ENCODE measurements around the gene NRXN3. TPM values are rescaled to one million over a fixed set of nuclear protein-coding genes. Genes with fewer than 3 reads are reported as not detected.

NRXN3 gene
- total and polyA plus RNA-seq, 2 experiments from 2014 or later, result 1.0 to 1.8 TPM

- TF ChIP-seq, protein P1, sequence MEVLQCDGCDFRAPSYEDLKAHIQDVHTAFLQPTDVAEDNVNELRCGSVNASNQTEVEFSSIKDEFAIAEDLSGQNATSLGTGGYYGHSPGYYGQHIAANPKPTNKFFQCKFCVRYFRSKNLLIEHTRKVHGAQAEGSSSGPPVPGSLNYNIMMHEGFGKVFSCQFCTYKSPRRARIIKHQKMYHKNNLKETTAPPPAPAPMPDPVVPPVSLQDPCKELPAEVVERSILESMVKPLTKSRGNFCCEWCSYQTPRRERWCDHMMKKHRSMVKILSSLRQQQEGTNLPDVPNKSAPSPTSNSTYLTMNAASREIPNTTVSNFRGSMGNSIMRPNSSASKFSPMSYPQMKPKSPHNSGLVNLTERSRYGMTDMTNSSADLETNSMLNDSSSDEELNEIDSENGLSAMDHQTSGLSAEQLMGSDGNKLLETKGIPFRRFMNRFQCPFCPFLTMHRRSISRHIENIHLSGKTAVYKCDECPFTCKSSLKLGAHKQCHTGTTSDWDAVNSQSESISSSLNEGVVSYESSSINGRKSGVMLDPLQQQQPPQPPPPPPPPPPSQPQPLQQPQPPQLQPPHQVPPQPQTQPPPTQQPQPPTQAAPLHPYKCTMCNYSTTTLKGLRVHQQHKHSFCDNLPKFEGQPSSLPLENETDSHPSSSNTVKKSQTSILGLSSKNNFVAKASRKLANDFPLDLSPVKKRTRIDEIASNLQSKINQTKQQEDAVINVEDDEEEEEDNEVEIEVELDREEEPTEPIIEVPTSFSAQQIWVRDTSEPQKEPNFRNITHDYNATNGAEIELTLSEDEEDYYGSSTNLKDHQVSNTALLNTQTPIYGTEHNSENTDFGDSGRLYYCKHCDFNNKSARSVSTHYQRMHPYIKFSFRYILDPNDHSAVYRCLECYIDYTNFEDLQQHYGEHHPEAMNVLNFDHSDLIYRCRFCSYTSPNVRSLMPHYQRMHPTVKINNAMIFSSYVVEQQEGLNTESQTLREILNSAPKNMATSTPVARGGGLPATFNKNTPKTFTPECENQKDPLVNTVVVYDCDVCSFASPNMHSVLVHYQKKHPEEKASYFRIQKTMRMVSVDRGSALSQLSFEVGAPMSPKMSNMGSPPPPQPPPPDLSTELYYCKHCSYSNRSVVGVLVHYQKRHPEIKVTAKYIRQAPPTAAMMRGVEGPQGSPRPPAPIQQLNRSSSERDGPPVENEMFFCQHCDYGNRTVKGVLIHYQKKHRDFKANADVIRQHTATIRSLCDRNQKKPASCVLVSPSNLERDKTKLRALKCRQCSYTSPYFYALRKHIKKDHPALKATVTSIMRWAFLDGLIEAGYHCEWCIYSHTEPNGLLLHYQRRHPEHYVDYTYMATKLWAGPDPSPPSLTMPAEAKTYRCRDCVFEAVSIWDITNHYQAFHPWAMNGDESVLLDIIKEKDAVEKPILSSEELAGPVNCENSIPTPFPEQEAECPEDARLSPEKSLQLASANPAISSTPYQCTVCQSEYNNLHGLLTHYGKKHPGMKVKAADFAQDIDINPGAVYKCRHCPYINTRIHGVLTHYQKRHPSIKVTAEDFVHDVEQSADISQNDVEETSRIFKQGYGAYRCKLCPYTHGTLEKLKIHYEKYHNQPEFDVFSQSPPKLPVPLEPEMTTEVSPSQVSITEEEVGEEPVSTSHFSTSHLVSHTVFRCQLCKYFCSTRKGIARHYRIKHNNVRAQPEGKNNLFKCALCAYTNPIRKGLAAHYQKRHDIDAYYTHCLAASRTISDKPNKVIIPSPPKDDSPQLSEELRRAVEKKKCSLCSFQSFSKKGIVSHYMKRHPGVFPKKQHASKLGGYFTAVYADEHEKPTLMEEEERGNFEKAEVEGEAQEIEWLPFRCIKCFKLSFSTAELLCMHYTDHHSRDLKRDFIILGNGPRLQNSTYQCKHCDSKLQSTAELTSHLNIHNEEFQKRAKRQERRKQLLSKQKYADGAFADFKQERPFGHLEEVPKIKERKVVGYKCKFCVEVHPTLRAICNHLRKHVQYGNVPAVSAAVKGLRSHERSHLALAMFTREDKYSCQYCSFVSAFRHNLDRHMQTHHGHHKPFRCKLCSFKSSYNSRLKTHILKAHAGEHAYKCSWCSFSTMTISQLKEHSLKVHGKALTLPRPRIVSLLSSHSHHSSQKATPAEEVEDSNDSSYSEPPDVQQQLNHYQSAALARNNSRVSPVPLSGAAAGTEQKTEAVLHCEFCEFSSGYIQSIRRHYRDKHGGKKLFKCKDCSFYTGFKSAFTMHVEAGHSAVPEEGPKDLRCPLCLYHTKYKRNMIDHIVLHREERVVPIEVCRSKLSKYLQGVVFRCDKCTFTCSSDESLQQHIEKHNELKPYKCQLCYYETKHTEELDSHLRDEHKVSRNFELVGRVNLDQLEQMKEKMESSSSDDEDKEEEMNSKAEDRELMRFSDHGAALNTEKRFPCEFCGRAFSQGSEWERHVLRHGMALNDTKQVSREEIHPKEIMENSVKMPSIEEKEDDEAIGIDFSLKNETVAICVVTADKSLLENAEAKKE (CRISPR knock-in tag; IDR thresholded peaks at IDR 0.05), result no peak
Observed at GRCh38 chr14:78983126-78983525, 813.0 kb downstream of the NRXN3 start (continued).

DNA sequence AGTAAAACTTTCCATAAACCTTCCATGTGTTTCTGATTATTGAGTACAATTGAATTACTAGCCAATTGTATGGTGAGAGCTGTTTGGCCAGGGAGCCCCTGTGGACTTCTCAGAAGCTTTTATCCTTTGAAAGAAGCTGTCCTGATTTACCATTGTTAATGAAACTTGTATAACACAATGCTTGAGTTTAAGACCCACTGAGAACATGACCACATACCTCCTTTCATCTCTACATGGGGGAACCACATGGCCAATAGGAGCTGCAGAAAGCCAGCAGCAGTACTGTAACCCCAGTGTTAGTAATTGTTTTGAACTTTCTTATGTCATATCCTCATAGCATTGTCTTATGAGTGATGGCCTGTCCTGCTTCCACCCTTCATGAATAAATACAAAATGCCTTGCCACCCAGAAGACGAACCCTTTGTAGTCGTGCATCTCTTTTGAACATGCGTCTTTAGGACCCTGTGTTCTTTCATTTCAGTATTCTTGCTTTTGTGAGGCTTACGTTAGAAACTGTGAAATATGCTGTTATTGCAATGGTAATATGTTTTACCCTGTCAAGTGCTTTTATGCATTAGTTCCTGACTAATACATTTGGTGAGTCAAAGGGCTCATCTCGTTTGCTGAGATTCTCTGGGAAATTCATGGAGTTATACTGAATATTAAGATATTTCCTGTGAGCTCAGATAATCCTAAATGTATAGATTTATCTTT is 815.7 kb downstream of the NRXN3 start:
- no peaks in the 10 kb centered on the region for H3K9me2 ChIP-seq (ENCODE audit: insufficient read depth)
- H3K27ac Mint-ChIP-seq, result no peak overlapping the region
- peaks cover 35% of the 10 kb centered on the region for H3K4me1 ChIP-seq (ENCODE audit: insufficient read depth)
- no peaks in the 10 kb centered on the region for H3K9me3 Mint-ChIP-seq
- H3K27ac ChIP-seq (ENCODE audit: low read depth), result no peak overlapping the region
- no peaks in the 10 kb centered on the region for H3F3A ChIP-seq (replicated peaks; ENCODE audit: low read depth)
- H3K36me3 ChIP-seq (ENCODE audit: insufficient read depth), result no peaks in the 10 kb centered on the region
- H3K27me3 Mint-ChIP-seq (ENCODE audit: insufficient read depth, low read depth, poor library complexity), result peaks cover 6% of the 10 kb centered on the region
- peaks cover 16% of the 10 kb centered on the region for H3K4me1 Mint-ChIP-seq
- H3K79me2 ChIP-seq (replicated peaks; ENCODE audit: insufficient read depth), result no peaks in the 10 kb centered on the region
- DNase-seq (ENCODE audit: low spot score), result peak; percentile 63
- H3K27me3 ChIP-seq (ENCODE audit: insufficient read depth), result peaks cover 12% of the 10 kb centered on the region; the same call in 1 of the 2 replicates
- no peak for TF ChIP-seq CTCF (conservative IDR thresholded peaks at IDR 0.05; ENCODE audit: low read depth in 2 of 2)
- peak; percentile 74 for TF ChIP-seq CREB1 (CRISPR knock-in tag; IDR thresholded peaks at IDR 0.05; ENCODE audit: low read depth)
- peak; percentile 69; the same call in 1 of the 2 replicates for TF ChIP-seq NANOG (IDR thresholded peaks at IDR 0.05; ENCODE audit: borderline replicate concordance)
- no peak for TF ChIP-seq ZNF331 (CRISPR knock-in tag; IDR thresholded peaks at IDR 0.05; ENCODE audit: low read depth)
- TF ChIP-seq EZH2phosphoT487 (IDR thresholded peaks at IDR 0.05; ENCODE audit: unreplicated experiment), result no peak
- no peak for TF ChIP-seq ZNF114 (CRISPR knock-in tag; IDR thresholded peaks at IDR 0.05)
- TF ChIP-seq ETS1 (IDR thresholded peaks at IDR 0.05), result no peak
- TF ChIP-seq JUNB (IDR thresholded peaks at IDR 0.05; ENCODE audit: unreplicated experiment), result no peak
- H4K20me1 ChIP-seq (replicated peaks; ENCODE audit: insufficient read depth), result no peaks in the 10 kb centered on the region
- H3K36me3 Mint-ChIP-seq (ENCODE audit: low read depth), result no peaks in the 10 kb centered on the region
- ATAC-seq, result peak; percentile 94
- H3K4me2 ChIP-seq, result peak overlapping the region; percentile 21; the same call in 1 of the 2 replicates
- no peak overlapping the region for H3K4me3 ChIP-seq
- H3K4me3 Mint-ChIP-seq, result no peak overlapping the region
- no peak overlapping the region for H2AFZ ChIP-seq

All from GM23338 (cell line).